ENCODE measurements around the gene ADCYAP1R1.

ADCYAP1R1 gene

DNA sequence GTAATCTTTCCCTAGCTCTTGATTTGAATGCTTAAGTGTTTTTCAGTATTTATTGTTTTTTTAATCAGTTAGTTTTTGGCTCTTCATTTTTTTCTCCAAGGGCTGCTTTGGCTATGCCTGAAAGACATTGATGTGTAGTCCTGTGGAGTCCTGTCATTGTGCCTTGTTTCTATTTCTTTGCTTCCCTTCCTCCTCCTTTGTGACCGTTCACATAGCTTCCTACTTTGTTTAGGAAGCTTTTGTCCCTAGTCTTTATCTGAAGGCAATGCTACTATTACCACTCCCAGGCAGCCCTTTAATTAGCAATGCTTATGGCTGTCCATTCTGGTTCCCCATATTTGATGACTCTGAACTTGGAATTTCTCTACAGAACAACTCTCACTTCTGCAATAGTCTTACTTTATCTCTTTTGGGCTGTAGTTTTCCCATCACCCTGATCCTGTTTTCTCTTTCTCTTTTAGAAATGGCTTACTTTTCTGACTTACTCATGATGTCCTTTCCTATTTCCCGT, 39.9 kb downstream of the ADCYAP1R1 start:
- no peak overlapping the region for H3K4me3 ChIP-seq
- no peaks in the 10 kb centered on the region for H3K9me3 ChIP-seq
- no peaks in the 10 kb centered on the region for H3K4me1 ChIP-seq
- H3K27me3 ChIP-seq = peaks cover 0 to 30% of the 10 kb centered on the region in 2 donors
- no peak for TF ChIP-seq CTCF (IDR thresholded peaks at IDR 0.05)
- DNase-seq = no peak
- no peak overlapping the region for H3K27ac ChIP-seq
- H3K36me3 ChIP-seq = no peaks in the 10 kb centered on the region
- intact Hi-C loops (cut with DNase I; ENCODE audit: low total_unique reads) = no loop called here

DNA sequence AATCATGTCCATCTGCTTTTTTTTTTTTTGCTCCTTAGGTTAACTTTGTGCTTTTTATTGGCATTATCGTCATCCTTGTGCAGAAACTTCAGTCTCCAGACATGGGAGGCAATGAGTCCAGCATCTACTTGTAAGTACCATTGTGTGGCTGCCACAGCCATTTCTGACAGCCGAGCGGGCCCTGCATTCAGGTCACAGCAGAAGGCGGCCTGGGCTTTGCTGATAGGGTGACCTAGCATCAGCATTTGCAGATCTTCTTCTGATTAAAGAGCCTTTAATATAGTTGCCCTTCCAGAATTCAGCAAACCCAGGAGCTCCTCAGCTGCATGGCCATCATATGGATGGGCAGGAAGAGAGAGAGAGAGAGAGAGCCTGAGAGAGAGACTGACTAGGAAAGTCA, 40.5 kb downstream of the ADCYAP1R1 start:
- H3K27ac ChIP-seq = no peak overlapping the region
- DNase-seq = peak in 1 of 2 donors; percentile 31
- H3K36me3 ChIP-seq = no peaks in the 10 kb centered on the region
- no peaks in the 10 kb centered on the region for H3K9me3 ChIP-seq
- peaks cover 0 to 30% of the 10 kb centered on the region in 2 donors for H3K27me3 ChIP-seq
- H3K4me1 ChIP-seq = no peaks in the 10 kb centered on the region
- H3K4me3 ChIP-seq = no peak overlapping the region
- intact Hi-C loops (cut with DNase I; ENCODE audit: low total_unique reads) = no loop called here
- TF ChIP-seq CTCF (IDR thresholded peaks at IDR 0.05) = no peak

- Histone ChIP-seq H3K9me3 (no peaks in the 10 kb centered on the region), H3K27ac (no peak overlapping the region), H3K4me1 (no peaks in the 10 kb centered on the region), H3K4me3 (no peak overlapping the region), H3K27me3 (peaks cover 0 to 32% of the 10 kb centered on the region in 2 donors), H3K36me3 (no peaks in the 10 kb centered on the region)
- intact Hi-C loops (cut with DNase I; ENCODE audit: low total_unique reads) = no loop called here
- no peak for TF ChIP-seq CTCF (IDR thresholded peaks at IDR 0.05)
- peak in 1 of 2 donors; percentile 6 for DNase-seq
Observed at GRCh38 chr7:31093282-31093681, 41.2 kb downstream of the ADCYAP1R1 start.

DNA sequence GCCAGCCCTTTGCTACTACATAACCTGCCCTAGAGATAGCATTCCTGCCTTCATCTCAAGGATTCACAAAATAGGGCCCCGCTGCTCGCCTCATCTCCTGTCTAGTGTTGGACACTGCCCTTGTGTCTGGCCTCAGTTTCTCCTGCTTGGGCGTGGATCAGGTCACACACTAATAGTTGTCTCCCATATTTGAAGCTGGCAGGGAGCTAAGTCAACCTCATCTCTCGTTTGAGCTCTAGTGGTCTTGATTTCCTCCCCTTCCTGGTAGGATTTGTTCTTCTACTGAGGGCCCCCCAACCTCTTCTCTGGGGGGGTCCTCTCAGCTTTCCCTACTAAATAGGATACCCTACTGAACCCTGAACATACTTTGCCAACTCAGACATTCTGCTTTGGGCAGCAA, 42.2 kb downstream of the ADCYAP1R1 start:
- H3K36me3 ChIP-seq = no peaks in the 10 kb centered on the region
- H3K4me1 ChIP-seq = no peaks in the 10 kb centered on the region
- peaks cover 0 to 35% of the 10 kb centered on the region in 2 donors for H3K27me3 ChIP-seq
- H3K4me3 ChIP-seq = no peak overlapping the region
- peak; percentile 2 to 24 for DNase-seq
- TF ChIP-seq CTCF (IDR thresholded peaks at IDR 0.05) = no peak
- H3K27ac ChIP-seq = no peak overlapping the region
- intact Hi-C loops (cut with DNase I; ENCODE audit: low total_unique reads) = no loop called here
- H3K9me3 ChIP-seq = no peaks in the 10 kb centered on the region

- Histone ChIP-seq H3K9me3 (no peaks in the 10 kb centered on the region), H3K36me3 (no peaks in the 10 kb centered on the region), H3K4me1 (no peaks in the 10 kb centered on the region), H3K4me3 (no peak overlapping the region), H3K27me3 (peaks cover 0 to 35% of the 10 kb centered on the region in 2 donors), H3K27ac (no peak overlapping the region)
- no peak for TF ChIP-seq CTCF (IDR thresholded peaks at IDR 0.05)
- intact Hi-C loops (cut with DNase I; ENCODE audit: low total_unique reads) = no loop called here
- DNase-seq = peak in 1 of 2 donors; percentile 17
Observed at GRCh38 chr7:31095286-31096197, 43.4 kb downstream of the ADCYAP1R1 start.

Data from tibial artery (tissue), 4 donors.